PC-9 (cell line): Measurements from ENCODE around the gene SMIM1. TPM values are rescaled to one million over a fixed set of nuclear protein-coding genes. Genes with fewer than 3 reads are reported as not detected.

Experiments
- BruUV-seq: library from RNA; stranded (reverse); fragments of 400-500 nt; replicated peaks from 2 replicates; lab custom pipeline; 2021; lab: Mats Ljungman, UMichigan
- CTCF ChIA-PET: fragments of 300-600 bp; sonication (Branson Sonifier 250); formaldehyde crosslinking; loops from one replicate; lab custom pipeline; 2022; ENCODE audit warnings: antibody characterized with exemption; lab: Charles Lee
- POLR2A ChIA-PET: fragments of 300-600 bp; sonication (Branson Sonifier 250); formaldehyde crosslinking; loops from one replicate; lab custom pipeline; 2022; ENCODE audit warnings: antibody characterized with exemption; ENCODE audit not compliant: unreplicated experiment; lab: Charles Lee
- DNase-seq, 2 experiments: peaks; one replicate each; pipeline versions ENCODE4 v3.0.0 to v3.0.0-alpha.2; 2015 to 2022; ENCODE audit warnings: mixed read lengths in 1 of 2
- H2AFZ ChIP-seq: fragments of 200-600 bp; sonication (generic); 2 replicates; pipeline ENCODE4 v1.8.1; 2017; ENCODE audit warnings: antibody characterized with exemption
- H3F3A ChIP-seq: fragments of 200-600 bp; sonication (generic); 2 replicates; pipeline ENCODE4 v1.8.1; 2017; ENCODE audit warnings: antibody characterized with exemption, mild to moderate bottlenecking, low read depth; ENCODE audit not compliant: insufficient read depth
- H3K27ac ChIP-seq: fragments of 200-600 bp; sonication (generic); 2 replicates; pipeline ENCODE4 v1.6.1; 2016; ENCODE audit warnings: mixed run types
- H3K27me3 ChIP-seq: fragments of 200-600 bp; sonication (generic); 2 replicates; pipeline ENCODE4 v1.6.1; 2016; ENCODE audit warnings: low read depth, mixed run types; ENCODE audit not compliant: insufficient read depth
- H3K36me3 ChIP-seq: fragments of 200-600 bp; sonication (generic); 2 replicates; pipeline ENCODE4 v1.6.1; 2016; ENCODE audit warnings: low read depth, mixed run types
- H3K4me1 ChIP-seq: fragments of 200-600 bp; sonication (generic); replicated peaks from 2 replicates; pipeline ENCODE4 v1.6.1; 2016; ENCODE audit warnings: mixed run types; ENCODE audit not compliant: insufficient read depth
- H3K4me2 ChIP-seq: fragments of 200-600 bp; sonication (generic); 2 replicates; pipeline ENCODE4 v1.6.1; 2017; ENCODE audit warnings: mixed run types
- H3K4me3 ChIP-seq: fragments of 200-600 bp; sonication (generic); 2 replicates; pipeline ENCODE4 v1.6.1; 2016; ENCODE audit warnings: mixed run types
- H3K79me2 ChIP-seq: fragments of 200-600 bp; sonication (generic); 2 replicates; pipeline ENCODE4 v1.6.1; 2017; ENCODE audit warnings: low read depth, mixed run types
- H3K9me2 ChIP-seq: fragments of 200-600 bp; sonication (generic); 2 replicates; pipeline ENCODE4 v1.8.1; 2017; ENCODE audit warnings: mild to moderate bottlenecking; ENCODE audit not compliant: insufficient read depth
- H3K9me3 ChIP-seq: fragments of 200-600 bp; sonication (generic); 2 replicates; pipeline ENCODE4 v1.8.1; 2016; ENCODE audit warnings: low read depth; ENCODE audit not compliant: insufficient read depth
- H4K20me1 ChIP-seq: fragments of 200-600 bp; sonication (generic); 2 replicates; pipeline ENCODE4 v1.8.1; 2017; ENCODE audit not compliant: insufficient read depth
- EZH2 ChIP-seq: fragments of 200-600 bp; sonication (generic); IDR thresholded peaks from 2 replicates; pipeline ENCODE4 v1.8.0; 2017; ENCODE audit warnings: antibody characterized with exemption, low read depth
- intact Hi-C: fragments of 100-400 bp; cut with micrococcal nuclease; formaldehyde crosslinking; loops from one replicate; pipeline ENCODE4 v1.10.0; 2022; ENCODE audit not compliant: unreplicated experiment
- total RNA-seq: library from RNA; stranded (reverse); gene quantifications from 2 replicates; pipeline ENCODE4 v1.2.3, GENCODE V29; 2021
- TF ChIP-seq, protein P1 (sequence below): fragments of 200-600 bp; sonication (generic); conservative IDR thresholded peaks from 2 replicates; pipeline ENCODE4 v1.6.1; 2017; ENCODE audit warnings: mixed run types, antibody characterized with exemption, mild to moderate bottlenecking, moderate library complexity

SMIM1 gene
- total RNA-seq, 1 experiment from 2014 or later: 5.9 TPM

DNA sequence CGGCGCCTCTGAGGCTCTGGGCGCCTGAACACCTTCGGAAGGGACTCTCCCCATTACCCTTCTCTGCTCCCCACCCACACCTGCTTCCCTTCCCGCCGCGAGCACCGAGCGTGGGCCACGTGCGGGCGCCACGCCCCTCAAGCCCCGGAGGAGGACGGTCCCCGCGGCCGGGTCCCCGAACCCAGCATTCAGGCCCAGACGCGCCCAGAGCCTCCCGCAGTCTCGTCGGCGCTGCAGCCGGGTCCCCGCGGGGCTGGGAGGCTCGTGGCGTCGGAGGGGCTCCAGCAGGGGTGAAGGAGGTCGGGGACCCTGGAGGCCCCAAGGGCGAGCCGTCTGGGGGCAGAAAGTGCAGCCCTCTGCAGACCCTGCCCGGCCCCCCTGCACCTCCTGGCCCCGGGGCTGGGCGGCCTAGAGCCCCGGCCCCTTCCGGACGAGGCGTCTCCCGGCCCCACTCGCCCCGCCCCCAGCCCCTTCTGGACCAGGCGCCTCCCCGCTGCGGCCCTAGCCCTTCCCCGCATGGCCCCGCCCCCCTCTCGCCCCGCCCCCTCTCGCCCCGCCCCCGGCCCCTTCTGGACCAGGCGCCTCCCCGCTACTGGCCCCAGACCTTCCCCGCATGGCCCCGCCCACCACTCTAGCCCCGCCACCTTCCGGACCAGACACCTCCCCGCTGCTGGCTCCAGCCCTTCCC is 378 bp upstream of the SMIM1 start:
- H3K27ac ChIP-seq: no peak overlapping the region
- DNase-seq: peak; percentile 63 to 91
- H3K4me1 ChIP-seq: no peaks in the 10 kb centered on the region
- BruUV-seq: no TSS peak
- TF ChIP-seq EZH2: no peak
- TF ChIP-seq, protein P1, sequence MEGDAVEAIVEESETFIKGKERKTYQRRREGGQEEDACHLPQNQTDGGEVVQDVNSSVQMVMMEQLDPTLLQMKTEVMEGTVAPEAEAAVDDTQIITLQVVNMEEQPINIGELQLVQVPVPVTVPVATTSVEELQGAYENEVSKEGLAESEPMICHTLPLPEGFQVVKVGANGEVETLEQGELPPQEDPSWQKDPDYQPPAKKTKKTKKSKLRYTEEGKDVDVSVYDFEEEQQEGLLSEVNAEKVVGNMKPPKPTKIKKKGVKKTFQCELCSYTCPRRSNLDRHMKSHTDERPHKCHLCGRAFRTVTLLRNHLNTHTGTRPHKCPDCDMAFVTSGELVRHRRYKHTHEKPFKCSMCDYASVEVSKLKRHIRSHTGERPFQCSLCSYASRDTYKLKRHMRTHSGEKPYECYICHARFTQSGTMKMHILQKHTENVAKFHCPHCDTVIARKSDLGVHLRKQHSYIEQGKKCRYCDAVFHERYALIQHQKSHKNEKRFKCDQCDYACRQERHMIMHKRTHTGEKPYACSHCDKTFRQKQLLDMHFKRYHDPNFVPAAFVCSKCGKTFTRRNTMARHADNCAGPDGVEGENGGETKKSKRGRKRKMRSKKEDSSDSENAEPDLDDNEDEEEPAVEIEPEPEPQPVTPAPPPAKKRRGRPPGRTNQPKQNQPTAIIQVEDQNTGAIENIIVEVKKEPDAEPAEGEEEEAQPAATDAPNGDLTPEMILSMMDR: no peak
- H3K4me3 ChIP-seq: peak overlapping the region; percentile 66
- H3K9me2 ChIP-seq: no peaks in the 10 kb centered on the region
- ChIA-PET POLR2A (no interaction called here), CTCF (no interaction called here)
- H4K20me1 ChIP-seq: peaks cover 3% of the 10 kb centered on the region; the same call in 1 of the 2 replicates
- no peaks in the 10 kb centered on the region; the same call in 1 of the 2 replicates for H3F3A ChIP-seq
- H3K79me2 ChIP-seq: no peaks in the 10 kb centered on the region
- H3K36me3 ChIP-seq: no peaks in the 10 kb centered on the region
- peaks cover 6% of the 10 kb centered on the region; the same call in 1 of the 2 replicates for H3K27me3 ChIP-seq
- peak overlapping the region; percentile 89 for H3K4me2 ChIP-seq
- peak overlapping the region; percentile 86; the same call in 1 of the 2 replicates for H2AFZ ChIP-seq
- no peaks in the 10 kb centered on the region for H3K9me3 ChIP-seq
- intact Hi-C loops: loop anchor here (10.0 kb wide), 1 partner anchor 1783 kb away; no protein-coding TSS in a partner anchor

DNA sequence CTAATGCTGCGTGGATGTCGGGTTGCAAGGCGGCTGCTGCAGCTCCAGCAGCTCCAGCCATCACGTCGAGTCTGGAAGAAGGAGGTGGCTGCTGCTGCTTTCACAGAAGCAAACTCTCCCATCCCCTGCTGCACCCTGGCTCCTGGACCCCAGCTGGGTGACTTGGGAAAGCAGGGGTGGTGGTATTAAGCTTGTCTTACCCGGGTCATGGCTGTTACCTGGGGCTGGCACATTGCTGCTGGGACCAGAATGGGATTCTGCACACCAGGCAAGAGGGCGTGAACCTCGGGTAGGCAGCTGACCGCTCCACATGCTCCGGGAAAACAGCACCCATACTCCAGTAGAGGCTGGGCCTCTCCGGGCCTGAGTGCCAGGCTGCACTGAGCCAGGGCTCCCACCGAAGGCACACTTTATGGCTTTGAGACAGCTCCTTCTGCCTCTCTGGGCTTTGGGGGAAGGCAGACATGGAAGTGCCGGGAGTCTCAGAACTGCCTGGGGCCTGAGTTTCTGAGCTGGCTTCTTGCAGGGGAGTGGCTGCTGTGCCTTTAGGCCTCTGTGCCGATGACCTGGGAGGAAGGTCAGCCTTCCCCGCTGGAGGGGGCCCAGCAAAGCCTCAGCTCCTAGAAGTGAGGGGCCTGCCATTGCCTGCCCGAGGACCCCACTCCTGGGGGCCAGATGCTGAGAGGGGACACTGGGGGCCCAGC is 1.2 kb downstream of the SMIM1 start:
- BruUV-seq: no TSS peak
- Histone ChIP-seq H3K27me3 (no peaks in the 10 kb centered on the region), H3K36me3 (no peaks in the 10 kb centered on the region), H3K4me3 (no peak overlapping the region), H4K20me1 (peaks cover 3% of the 10 kb centered on the region; the same call in 1 of the 2 replicates), H3F3A (no peaks in the 10 kb centered on the region; the same call in 1 of the 2 replicates), H3K4me1 (no peaks in the 10 kb centered on the region), H3K4me2 (peak overlapping the region; percentile 89), H3K79me2 (no peaks in the 10 kb centered on the region), H3K9me3 (no peaks in the 10 kb centered on the region), H2AFZ (no peak overlapping the region), H3K27ac (no peak overlapping the region), H3K9me2 (no peaks in the 10 kb centered on the region)
- CTCF ChIA-PET: interaction anchor here (0.6 kb wide), 1 partner anchor 17 kb away, joined by 8 read pairs; no protein-coding TSS in a partner anchor
- intact Hi-C loops: loop anchor here (10.0 kb wide), 1 partner anchor 1781 kb away; no protein-coding TSS in a partner anchor
- TF ChIP-seq EZH2: no peak
- TF ChIP-seq, protein P1: no peak
- no peak for DNase-seq
- POLR2A ChIA-PET: no interaction called here

DNA sequence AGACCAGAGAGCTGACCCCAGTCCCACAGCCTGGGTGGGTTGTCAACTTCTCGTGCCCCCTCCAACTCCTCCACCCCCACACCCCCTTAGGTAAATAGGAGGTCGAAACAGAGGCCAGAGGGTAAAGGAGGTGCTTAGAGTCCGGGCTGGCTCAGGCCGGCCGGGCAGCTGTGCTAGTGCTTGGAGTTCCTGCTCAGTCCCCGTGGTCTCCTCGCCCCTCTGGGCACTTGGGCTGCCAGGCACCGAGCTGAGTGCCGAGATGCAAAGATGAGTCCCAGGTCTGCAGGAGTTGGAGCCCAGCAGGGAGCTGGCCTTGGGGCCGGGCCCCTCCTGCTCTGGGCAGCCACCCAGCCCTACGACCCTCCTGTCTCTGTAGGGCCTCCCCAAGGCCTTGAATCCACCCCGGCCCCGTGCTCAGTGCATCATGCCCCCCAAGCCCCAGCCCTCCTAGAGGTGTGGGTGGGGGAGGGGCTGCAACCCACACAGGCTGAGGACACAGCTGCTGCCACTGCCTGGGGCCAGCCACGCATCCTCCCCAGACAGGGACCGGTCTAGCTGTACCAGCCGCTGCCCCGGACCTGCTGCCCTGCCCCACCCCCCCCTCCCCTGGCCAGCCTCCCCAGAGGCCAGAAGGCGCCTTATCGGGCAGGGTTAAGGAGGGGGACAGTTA is 1.9 kb downstream of the SMIM1 start:
- BruUV-seq: no TSS peak
- H3K4me3 ChIP-seq: no peak overlapping the region
- no peaks in the 10 kb centered on the region for H3K79me2 ChIP-seq
- H3K9me2 ChIP-seq: no peaks in the 10 kb centered on the region
- no peaks in the 10 kb centered on the region for H3K36me3 ChIP-seq
- H4K20me1 ChIP-seq: peaks cover 3% of the 10 kb centered on the region; the same call in 1 of the 2 replicates
- no peaks in the 10 kb centered on the region for H3K27me3 ChIP-seq
- no peak for DNase-seq
- ChIA-PET CTCF (no interaction called here), POLR2A (no interaction called here)
- no peaks in the 10 kb centered on the region for H3K4me1 ChIP-seq
- intact Hi-C loops: loop anchor here (10.0 kb wide), 1 partner anchor 1780 kb away; no protein-coding TSS in a partner anchor
- H3F3A ChIP-seq: no peaks in the 10 kb centered on the region; the same call in 1 of the 2 replicates
- no peaks in the 10 kb centered on the region for H3K9me3 ChIP-seq
- no peak overlapping the region for H2AFZ ChIP-seq
- no peak overlapping the region for H3K27ac ChIP-seq
- no peak overlapping the region for H3K4me2 ChIP-seq
- no peak for TF ChIP-seq EZH2
- TF ChIP-seq, protein P1: no peak
